Measurements from ENCODE around the gene ENPP1.
A peak's percentile ranks its signal among the peaks of the same experiment; 100 is the strongest.

The ENPP1 gene

GRCh38 chr6:131775886-131776285 is 31.9 kb upstream of the ENPP1 start:
- H3K27ac Mint-ChIP-seq: no peak overlapping the region
- ATAC-seq: no peak
- no peaks in the 10 kb centered on the region for H3K36me3 Mint-ChIP-seq (ENCODE audit: low read depth)
- no peaks in the 10 kb centered on the region for H3K9me3 Mint-ChIP-seq
- no peaks in the 10 kb centered on the region for H3K4me1 Mint-ChIP-seq
- no peak overlapping the region for H3K4me3 Mint-ChIP-seq
- no peak for DNase-seq
- peaks cover 14% of the 10 kb centered on the region for H3K27me3 Mint-ChIP-seq

- Mint-ChIP-seq H3K4me1 (no peaks in the 10 kb centered on the region), H3K4me3 (no peak overlapping the region), H3K27ac (no peak overlapping the region), H3K36me3 (ENCODE audit: low read depth) (no peaks in the 10 kb centered on the region), H3K9me3 (no peaks in the 10 kb centered on the region), H3K27me3 (peaks cover 12% of the 10 kb centered on the region)
- ATAC-seq: no peak
- DNase-seq: no peak
These were observed 30.8 kb upstream of the ENPP1 start for GRCh38 chr6:131776985-131777384.

GRCh38 chr6:131778169-131778568 is 29.7 kb upstream of the ENPP1 start:
- no peaks in the 10 kb centered on the region for H3K9me3 Mint-ChIP-seq
- H3K27me3 Mint-ChIP-seq: peaks cover 11% of the 10 kb centered on the region

DNA sequence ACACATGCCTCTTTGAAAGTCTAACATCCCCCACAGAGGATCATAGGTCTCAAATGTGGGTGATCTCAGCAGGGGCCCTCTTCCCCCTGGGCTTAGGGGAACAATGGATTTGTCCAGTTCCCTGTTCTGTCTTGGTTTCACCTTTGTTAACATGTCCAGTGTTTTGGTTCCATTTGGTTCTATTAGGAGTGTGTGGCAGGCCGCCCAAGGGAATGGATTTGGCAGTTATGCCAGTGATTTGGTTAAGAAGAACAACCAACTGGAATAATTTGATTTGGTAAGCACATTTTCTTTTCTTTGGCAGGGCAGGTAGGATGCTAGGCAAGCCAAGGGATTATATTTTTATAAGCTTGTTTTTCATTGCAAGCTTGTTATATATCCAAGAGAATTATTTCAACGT is 28.5 kb upstream of the ENPP1 start:
- Mint-ChIP-seq H3K36me3 (ENCODE audit: low read depth) (no peaks in the 10 kb centered on the region), H3K27ac (no peak overlapping the region)
- no peak for ATAC-seq

More at GRCh38 chr6:131778169-131778568, 29.7 kb upstream of the ENPP1 start:
- DNase-seq: no peak
- Mint-ChIP-seq H3K27ac (no peak overlapping the region), H3K4me3 (no peak overlapping the region), H3K36me3 (ENCODE audit: low read depth) (no peaks in the 10 kb centered on the region), H3K4me1 (no peaks in the 10 kb centered on the region)
- no peak for ATAC-seq

DNA sequence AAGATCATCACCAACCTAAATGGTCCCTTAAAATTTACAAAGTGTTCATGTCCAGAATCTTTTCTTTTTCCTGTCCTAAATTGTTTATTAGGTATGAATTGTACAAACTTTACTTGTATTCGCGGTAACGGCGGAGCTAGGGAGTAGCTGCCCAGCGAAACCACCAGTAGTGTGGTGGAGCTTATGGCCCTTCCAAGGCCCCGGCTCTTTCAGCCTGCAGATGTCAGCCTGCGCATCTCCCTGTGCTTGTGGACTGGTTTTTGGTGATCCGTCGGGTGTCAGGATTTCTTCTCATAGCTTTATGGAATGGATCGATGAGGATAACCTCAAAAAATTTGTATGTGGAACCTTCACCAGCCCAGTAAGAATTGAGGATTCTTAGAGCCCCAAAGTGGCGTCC is 27.2 kb upstream of the ENPP1 start:
- ATAC-seq (no peak), DNase-seq (no peak)
- Mint-ChIP-seq H3K4me3 (no peak overlapping the region), H3K27ac (no peak overlapping the region), H3K9me3 (no peaks in the 10 kb centered on the region), H3K27me3 (peaks cover 18% of the 10 kb centered on the region), H3K36me3 (ENCODE audit: low read depth) (no peaks in the 10 kb centered on the region), H3K4me1 (no peaks in the 10 kb centered on the region)

More for the DNA sequence above, 28.5 kb upstream of the ENPP1 start:
- Mint-ChIP-seq H3K4me1 (no peaks in the 10 kb centered on the region), H3K27me3 (peaks cover 15% of the 10 kb centered on the region), H3K9me3 (no peaks in the 10 kb centered on the region), H3K4me3 (no peak overlapping the region)
- no peak for DNase-seq

DNA sequence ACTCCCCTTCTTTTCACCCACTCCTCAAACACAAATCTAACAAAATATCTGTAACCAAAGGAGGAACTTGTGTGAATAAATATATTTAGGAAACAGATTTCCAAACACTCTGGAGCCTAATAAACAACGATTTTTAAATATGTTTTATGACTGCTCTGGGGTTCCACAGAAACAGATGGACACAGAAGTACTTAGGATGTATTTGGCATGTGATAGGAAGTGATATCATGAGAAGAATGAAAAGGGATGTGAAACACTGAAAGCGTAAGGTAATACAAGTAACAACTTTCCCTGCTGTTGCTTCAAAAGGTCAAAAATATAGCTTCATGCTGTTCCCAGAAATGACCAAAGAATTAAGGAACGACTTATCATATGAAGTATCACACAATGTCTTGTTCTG is 26.1 kb upstream of the ENPP1 start:
- ATAC-seq: no peak
- Mint-ChIP-seq H3K4me1 (no peaks in the 10 kb centered on the region), H3K4me3 (no peak overlapping the region)

DNA sequence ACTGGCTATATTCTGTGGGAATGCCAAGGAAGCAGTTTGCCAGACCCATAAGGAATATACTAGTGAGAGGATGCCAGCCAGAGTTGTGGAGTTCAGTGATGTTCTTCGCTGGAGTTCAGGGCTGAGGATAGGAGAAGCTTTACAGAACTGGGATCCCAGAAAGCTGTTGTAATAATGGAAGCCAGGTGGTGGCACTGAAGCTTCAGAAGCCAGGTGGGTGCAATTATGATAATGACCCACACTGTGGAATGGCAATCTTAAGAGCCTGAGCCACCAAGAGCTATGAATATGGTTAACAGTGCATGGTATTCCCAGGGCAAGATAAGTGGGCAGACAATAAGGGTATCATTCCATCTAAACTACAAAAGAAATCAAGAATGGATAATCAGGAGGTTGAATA is 25.1 kb upstream of the ENPP1 start:
- no peak overlapping the region for H3K4me3 Mint-ChIP-seq
- ATAC-seq (peak; percentile 20), DNase-seq (no peak)
- H3K4me1 Mint-ChIP-seq: peaks cover 4% of the 10 kb centered on the region
- peaks cover 24% of the 10 kb centered on the region for H3K27me3 Mint-ChIP-seq
- no peaks in the 10 kb centered on the region for H3K36me3 Mint-ChIP-seq (ENCODE audit: low read depth)
- no peaks in the 10 kb centered on the region for H3K9me3 Mint-ChIP-seq
- no peak overlapping the region for H3K27ac Mint-ChIP-seq

More for the DNA sequence above, 26.1 kb upstream of the ENPP1 start:
- H3K36me3 Mint-ChIP-seq (ENCODE audit: low read depth): no peaks in the 10 kb centered on the region
- DNase-seq: no peak
- H3K27me3 Mint-ChIP-seq: peaks cover 20% of the 10 kb centered on the region
- no peaks in the 10 kb centered on the region for H3K9me3 Mint-ChIP-seq
- H3K27ac Mint-ChIP-seq: no peak overlapping the region

DNA sequence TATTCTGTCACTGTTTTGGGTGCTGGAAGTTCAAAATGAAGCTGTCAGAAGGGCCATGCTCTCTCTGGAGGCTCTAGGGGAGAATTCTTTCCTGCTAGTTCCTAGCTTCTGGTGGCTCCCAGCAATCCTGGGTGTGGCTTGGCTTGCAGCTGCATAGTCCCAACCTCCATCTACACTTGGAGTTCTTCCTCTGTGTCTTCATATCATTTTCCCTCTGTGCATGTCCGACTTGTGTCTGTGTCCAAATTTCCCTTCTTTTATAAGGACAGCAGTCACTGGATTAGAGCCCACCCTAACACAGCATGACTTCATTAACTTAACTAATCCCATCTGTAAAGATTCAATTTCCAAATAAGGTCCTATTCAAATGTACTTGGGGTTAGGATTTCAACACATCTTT is 23.3 kb upstream of the ENPP1 start:
- Mint-ChIP-seq H3K4me1 (peaks cover 17% of the 10 kb centered on the region), H3K4me3 (no peak overlapping the region), H3K36me3 (ENCODE audit: low read depth) (no peaks in the 10 kb centered on the region), H3K27ac (no peak overlapping the region), H3K27me3 (peaks cover 21% of the 10 kb centered on the region), H3K9me3 (no peaks in the 10 kb centered on the region)
- no peak for ATAC-seq
- no peak for DNase-seq

DNA sequence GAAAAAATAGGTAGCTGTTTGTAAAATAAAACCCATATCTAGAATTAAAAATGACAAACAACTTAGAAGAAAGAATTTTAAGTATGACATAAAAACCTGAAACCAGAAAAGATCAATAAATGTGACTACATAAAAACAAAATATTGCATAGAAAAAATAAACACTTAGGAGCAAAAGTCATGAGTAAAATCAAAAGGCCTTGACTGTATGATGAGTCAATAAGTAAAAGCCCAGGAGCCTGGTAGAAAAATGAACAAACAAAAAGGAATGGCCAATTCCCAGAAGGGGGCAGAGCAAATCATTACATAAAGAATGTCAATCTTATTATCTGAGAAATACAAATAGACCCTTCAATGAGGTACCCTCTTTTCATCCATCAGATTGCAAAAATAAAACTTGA is 20.7 kb upstream of the ENPP1 start:
- H3K27me3 Mint-ChIP-seq: peaks cover 19% of the 10 kb centered on the region
- no peak overlapping the region for H3K27ac Mint-ChIP-seq
- H3K4me3 Mint-ChIP-seq: no peak overlapping the region
- ATAC-seq (no peak), DNase-seq (no peak)
- no peaks in the 10 kb centered on the region for H3K36me3 Mint-ChIP-seq (ENCODE audit: low read depth)
- peaks cover 29% of the 10 kb centered on the region for H3K4me1 Mint-ChIP-seq
- H3K9me3 Mint-ChIP-seq: no peaks in the 10 kb centered on the region

GRCh38 chr6:131787766-131788712 is 19.8 kb upstream of the ENPP1 start:
- DNase-seq: no peak
- H3K9me3 Mint-ChIP-seq: no peaks in the 10 kb centered on the region
- peaks cover 17% of the 10 kb centered on the region for H3K27me3 Mint-ChIP-seq
- H3K27ac Mint-ChIP-seq: no peak overlapping the region
- ATAC-seq: no peak
- H3K36me3 Mint-ChIP-seq (ENCODE audit: low read depth): no peaks in the 10 kb centered on the region
- H3K4me1 Mint-ChIP-seq: peaks cover 33% of the 10 kb centered on the region
- no peak overlapping the region for H3K4me3 Mint-ChIP-seq

- peak; percentile 86 for ATAC-seq
- peaks cover 33% of the 10 kb centered on the region for H3K4me1 Mint-ChIP-seq
- no peaks in the 10 kb centered on the region for H3K36me3 Mint-ChIP-seq (ENCODE audit: low read depth)
- DNase-seq: no peak
- H3K27ac Mint-ChIP-seq: peak overlapping the region; percentile 64
- no peaks in the 10 kb centered on the region for H3K9me3 Mint-ChIP-seq
- H3K4me3 Mint-ChIP-seq: peak overlapping the region; percentile 25
- H3K27me3 Mint-ChIP-seq: peaks cover 14% of the 10 kb centered on the region
These were observed 18.6 kb upstream of the ENPP1 start for GRCh38 chr6:131789219-131789618.

DNA sequence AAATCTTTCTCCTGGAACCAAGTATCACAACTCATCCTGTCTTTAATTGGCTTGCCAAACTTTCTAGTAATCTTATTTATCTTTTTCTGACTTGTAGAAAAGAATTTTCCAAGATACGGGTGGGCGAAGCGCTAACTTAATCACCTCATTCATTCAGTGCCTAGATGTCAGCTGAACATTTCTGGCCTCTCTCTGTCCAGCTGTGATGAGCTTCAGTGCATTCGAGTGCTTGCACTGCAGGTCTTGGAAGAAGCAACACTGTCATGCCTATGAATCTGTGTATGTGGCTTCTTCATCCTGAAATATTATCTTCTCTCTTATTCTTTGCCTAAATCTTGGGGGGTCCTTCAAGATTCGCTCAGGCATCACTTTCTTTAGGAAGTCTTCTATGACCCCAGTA is 16.3 kb upstream of the ENPP1 start:
- ATAC-seq (no peak), DNase-seq (no peak)
- Mint-ChIP-seq H3K27me3 (peaks cover 9% of the 10 kb centered on the region), H3K4me1 (peaks cover 33% of the 10 kb centered on the region), H3K27ac (no peak overlapping the region), H3K9me3 (peaks cover 3% of the 10 kb centered on the region), H3K36me3 (ENCODE audit: low read depth) (peaks cover 3% of the 10 kb centered on the region), H3K4me3 (no peak overlapping the region)

GRCh38 chr6:131792091-131792496 is 15.7 kb upstream of the ENPP1 start:
- Mint-ChIP-seq H3K4me1 (peaks cover 31% of the 10 kb centered on the region), H3K4me3 (no peak overlapping the region), H3K9me3 (peaks cover 3% of the 10 kb centered on the region), H3K27me3 (peaks cover 7% of the 10 kb centered on the region), H3K36me3 (ENCODE audit: low read depth) (peaks cover 3% of the 10 kb centered on the region), H3K27ac (no peak overlapping the region)
- peak; percentile 63 for ATAC-seq
- peak; percentile 29 for DNase-seq

- Mint-ChIP-seq H3K36me3 (ENCODE audit: low read depth) (peaks cover 3% of the 10 kb centered on the region), H3K27ac (no peak overlapping the region), H3K4me1 (peaks cover 12% of the 10 kb centered on the region), H3K4me3 (no peak overlapping the region), H3K27me3 (peaks cover 14% of the 10 kb centered on the region), H3K9me3 (peaks cover 12% of the 10 kb centered on the region)
- no peak for DNase-seq
- ATAC-seq: no peak
These were observed 12.5 kb upstream of the ENPP1 start for GRCh38 chr6:131795366-131795765.

GRCh38 chr6:131802347-131802746 is 5.5 kb upstream of the ENPP1 start:
- Mint-ChIP-seq H3K4me1 (peaks cover 32% of the 10 kb centered on the region), H3K9me3 (peaks cover 8% of the 10 kb centered on the region), H3K36me3 (ENCODE audit: low read depth) (no peaks in the 10 kb centered on the region), H3K4me3 (no peak overlapping the region), H3K27ac (no peak overlapping the region), H3K27me3 (peaks cover 24% of the 10 kb centered on the region)
- DNase-seq (no peak), ATAC-seq (no peak)
